A375 (cell line): ENCODE measurements around the gene ARTN. TPM values are rescaled to one million over a fixed set of nuclear protein-coding genes. Genes with fewer than 3 reads are reported as not detected.

ENCODE experiments used
- total RNA-seq: library from RNA; depleted of rRNA; stranded (reverse); fragments of >200 nt; shearing (Covaris generic); gene quantifications from 2 replicates; pipeline ENCODE4 v1.2.3, GENCODE V29; 2014; rRNA removed

Gene ARTN
- 0.34 and 1.4 TPM in 2 replicates for total RNA-seq

GRCh38 chr1:43933386-43934100 lies at the start of gene ARTN:
Gene ARTN (plus strand): TSS chr1:43933801. CDS start chr1:43935657, 1,856 bp downstream.

GRCh38 chr1:43946236-43947060 lies 12.8 kb downstream of the ARTN start, which contains the start of gene IPO13:
Gene IPO13 (plus strand): TSS chr1:43946950. CDS start chr1:43947601, 651 bp downstream.

GRCh38 chr1:43969746-43970466 lies 36.3 kb downstream of the ARTN start, which contains the start of gene DPH2:
Gene DPH2 (plus strand): TSS chr1:43970010. CDS start chr1:43970176, 166 bp downstream.

GRCh38 chr1:43974443-43975248 lies 41.0 kb downstream of the ARTN start, which contains the start of gene ATP6V0B:
Gene ATP6V0B (plus strand): TSS chr1:43974960. CDS start chr1:43975041, 81 bp downstream.

GRCh38 chr1:43978551-43979260 lies 45.1 kb downstream of the ARTN start, which contains the start of gene B4GALT2:
Gene B4GALT2 (plus strand): TSS chr1:43979210. CDS start chr1:43981161, 1,951 bp downstream.

Other genes starting within 250 kb of the ARTN start
- gene ST3GAL3, start 226.3 kb upstream of the ARTN start, total RNA-seq: 14.8 and 15.2 TPM in 2 replicates
- 17.7 and 20.1 TPM in 2 replicates for gene IPO13, start 13.1 kb downstream of the ARTN start, total RNA-seq
- 67.6 and 71.5 TPM in 2 replicates for gene DPH2, start 36.2 kb downstream of the ARTN start, total RNA-seq
- gene ATP6V0B, start 41.2 kb downstream of the ARTN start, total RNA-seq: 152 and 172 TPM in 2 replicates
- gene B4GALT2, start 45.4 kb downstream of the ARTN start, total RNA-seq: 76.8 and 82.3 TPM in 2 replicates
- gene CCDC24, start 57.8 kb downstream of the ARTN start, total RNA-seq: 6.8 and 6.9 TPM in 2 replicates
- gene SLC6A9, start 97.7 kb downstream of the ARTN start, total RNA-seq: 15.0 and 17.3 TPM in 2 replicates
- gene KLF17, start 185.0 kb downstream of the ARTN start, total RNA-seq: 0.21 and 0.34 TPM in 2 replicates
- gene KLF18, start 207.8 kb downstream of the ARTN start, total RNA-seq: not detected in 2 replicates